Ascending aorta (tissue), 2 donors: ENCODE results near the gene ATRNL1. TPM values are rescaled to one million over a fixed set of nuclear protein-coding genes. Genes with fewer than 3 reads are reported as not detected.

Experiments used
- DNase-seq, 2 donors: peaks; one replicate each; pipeline ENCODE4 v3.0.0-alpha.2; 2019; ENCODE audit warnings: low spot score in 2 of 2
- H3K27ac ChIP-seq, 2 donors: fragments of 200-600 bp; sonication (generic); one replicate each; pipeline ENCODE4 v1.5.1; 2016 to 2017; ENCODE audit warnings: mild to moderate bottlenecking in 1 of 2
- H3K27me3 ChIP-seq: fragments of 200-600 bp; sonication (generic); one replicate; pipeline ENCODE4 v1.5.1; 2017
- H3K36me3 ChIP-seq, 2 donors: fragments of 200-600 bp; sonication (generic); one replicate each; pipeline ENCODE4 v1.5.1; 2016
- H3K4me1 ChIP-seq, 2 donors: fragments of 200-600 bp; sonication (generic); one replicate each; pipeline ENCODE4 v1.5.1; 2016 to 2017; ENCODE audit warnings: mild to moderate bottlenecking in 1 of 2
- H3K4me3 ChIP-seq, 2 donors: fragments of 200-600 bp; sonication (generic); one replicate each; pipeline ENCODE4 v1.5.1; 2016 to 2017; ENCODE audit warnings: mild to moderate bottlenecking in 1 of 2
- H3K9me3 ChIP-seq, 2 donors: fragments of 200-600 bp; sonication (generic); one replicate each; pipeline ENCODE4 v1.5.1; 2016
- intact Hi-C: fragments of 100-400 bp; cut with DNase I; formaldehyde crosslinking; loops from one replicate; pipeline ENCODE4 v1.15.1; 2023
- total RNA-seq: library from RNA; depleted of rRNA; stranded (reverse); fragments of >200 nt; gene quantifications from one replicate; pipeline ENCODE4 v1.1.0, GENCODE V29; 2016
- TF ChIP-seq, protein P1 (sequence below), 3 experiments: fragments of 200-600 bp in 2 of 3; fragments of 450-650 bp in 1 of 3; sonication (generic) in 2 of 3; IDR thresholded peaks; one replicate each; pipeline ENCODE4 v1.5.1; 2016 to 2019; ENCODE audit warnings: antibody characterized with exemption in 3 of 3, mild to moderate bottlenecking in 1 of 3, moderate library complexity in 1 of 3

ATRNL1 gene
- total RNA-seq, 1 donor from 2014 or later: 15.4 TPM

DNA sequence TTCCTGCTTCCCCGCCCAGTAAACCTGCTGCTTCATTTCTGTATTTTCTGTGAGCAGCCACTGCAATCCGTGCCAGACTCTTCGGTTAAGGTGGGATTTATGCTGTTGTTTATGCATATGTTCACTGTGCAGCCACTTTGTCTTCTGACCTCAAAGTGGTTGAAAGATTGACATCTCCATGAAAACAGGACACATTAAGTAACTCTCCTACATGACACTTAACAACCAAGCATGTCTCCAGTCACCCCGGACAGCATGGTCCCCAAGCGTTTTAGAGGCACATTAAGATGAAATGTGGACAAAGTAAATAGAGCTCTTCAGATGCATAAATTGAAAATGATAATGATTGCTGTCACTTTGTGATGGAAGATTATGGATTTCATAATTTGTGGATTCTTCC is 758.5 kb downstream of the ATRNL1 start:
- intact Hi-C loops: no loop called here
- TF ChIP-seq, protein P1, sequence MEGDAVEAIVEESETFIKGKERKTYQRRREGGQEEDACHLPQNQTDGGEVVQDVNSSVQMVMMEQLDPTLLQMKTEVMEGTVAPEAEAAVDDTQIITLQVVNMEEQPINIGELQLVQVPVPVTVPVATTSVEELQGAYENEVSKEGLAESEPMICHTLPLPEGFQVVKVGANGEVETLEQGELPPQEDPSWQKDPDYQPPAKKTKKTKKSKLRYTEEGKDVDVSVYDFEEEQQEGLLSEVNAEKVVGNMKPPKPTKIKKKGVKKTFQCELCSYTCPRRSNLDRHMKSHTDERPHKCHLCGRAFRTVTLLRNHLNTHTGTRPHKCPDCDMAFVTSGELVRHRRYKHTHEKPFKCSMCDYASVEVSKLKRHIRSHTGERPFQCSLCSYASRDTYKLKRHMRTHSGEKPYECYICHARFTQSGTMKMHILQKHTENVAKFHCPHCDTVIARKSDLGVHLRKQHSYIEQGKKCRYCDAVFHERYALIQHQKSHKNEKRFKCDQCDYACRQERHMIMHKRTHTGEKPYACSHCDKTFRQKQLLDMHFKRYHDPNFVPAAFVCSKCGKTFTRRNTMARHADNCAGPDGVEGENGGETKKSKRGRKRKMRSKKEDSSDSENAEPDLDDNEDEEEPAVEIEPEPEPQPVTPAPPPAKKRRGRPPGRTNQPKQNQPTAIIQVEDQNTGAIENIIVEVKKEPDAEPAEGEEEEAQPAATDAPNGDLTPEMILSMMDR (IDR thresholded peaks at IDR 0.05): no peak

DNA sequence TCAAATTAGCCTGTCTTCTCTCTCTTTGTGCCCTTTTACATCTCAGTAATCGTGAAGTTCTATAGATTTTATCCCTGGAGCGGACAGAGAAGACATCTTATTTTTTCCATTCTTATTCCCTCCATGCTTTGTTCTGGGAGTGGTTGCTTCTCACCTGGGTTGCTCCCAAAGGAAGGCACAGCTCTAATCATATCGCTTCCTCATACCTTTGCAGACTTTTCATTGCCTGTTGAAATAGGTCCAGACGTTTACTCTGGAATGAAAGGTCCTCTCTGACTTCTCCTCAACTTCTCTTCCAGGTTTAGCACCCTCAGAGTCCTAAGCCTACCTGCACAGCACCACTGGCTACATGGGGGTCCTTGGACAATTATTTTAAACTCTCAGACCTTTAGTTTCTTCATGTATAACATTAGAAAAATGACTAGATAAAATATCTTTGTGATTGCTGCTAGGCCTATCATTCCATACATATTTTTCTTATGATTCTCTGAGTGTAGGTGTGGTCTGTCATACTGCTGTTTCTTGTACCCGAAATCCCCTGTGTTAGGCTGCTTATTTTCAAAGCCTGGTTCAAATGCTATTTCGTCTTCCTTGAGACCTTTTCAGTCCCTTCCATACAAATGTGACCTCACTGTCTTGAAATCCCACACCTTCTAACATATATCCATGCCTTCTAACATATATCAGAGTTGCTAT is 761.7 kb downstream of the ATRNL1 start:
- Histone ChIP-seq H3K27ac (no peak overlapping the region), H3K4me3 (no peak overlapping the region), H3K27me3 (no peaks in the 10 kb centered on the region), H3K36me3 (no peaks in the 10 kb centered on the region), H3K9me3 (no peaks in the 10 kb centered on the region), H3K4me1 (no peaks in the 10 kb centered on the region)
- intact Hi-C loops: no loop called here
- no peak for DNase-seq
- TF ChIP-seq, protein P1 (IDR thresholded peaks at IDR 0.05): no peak

More for the DNA sequence above, 758.5 kb downstream of the ATRNL1 start:
- no peaks in the 10 kb centered on the region for H3K4me1 ChIP-seq
- H3K9me3 ChIP-seq: no peaks in the 10 kb centered on the region
- no peak overlapping the region for H3K27ac ChIP-seq
- H3K36me3 ChIP-seq: no peaks in the 10 kb centered on the region
- no peak for DNase-seq
- H3K4me3 ChIP-seq: no peak overlapping the region
- no peaks in the 10 kb centered on the region for H3K27me3 ChIP-seq

DNA sequence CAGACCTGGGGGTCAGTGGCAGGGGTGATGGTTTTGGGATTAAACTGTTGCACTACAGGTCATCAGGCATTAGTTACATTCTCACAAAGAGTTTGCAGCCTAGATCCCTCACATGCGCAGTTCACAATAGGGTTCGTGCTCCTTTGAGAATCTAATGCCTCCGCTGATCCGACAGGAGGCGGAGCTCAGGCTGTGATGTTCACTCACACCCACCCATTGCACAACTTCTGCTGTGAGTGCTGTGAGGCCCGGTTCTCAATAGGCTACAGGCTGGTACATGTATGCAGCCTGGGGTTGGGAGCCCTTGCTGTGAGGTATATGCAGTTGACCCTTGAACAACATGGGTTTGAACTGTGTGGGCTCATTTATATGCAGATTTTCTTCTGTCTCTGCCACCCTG is 763.4 kb downstream of the ATRNL1 start:
- DNase-seq: no peak
- no peak overlapping the region for H3K27ac ChIP-seq
- no peaks in the 10 kb centered on the region for H3K9me3 ChIP-seq
- intact Hi-C loops: no loop called here
- no peaks in the 10 kb centered on the region for H3K27me3 ChIP-seq
- TF ChIP-seq, protein P1 (IDR thresholded peaks at IDR 0.05): no peak
- no peaks in the 10 kb centered on the region for H3K36me3 ChIP-seq
- H3K4me1 ChIP-seq: no peaks in the 10 kb centered on the region
- H3K4me3 ChIP-seq: no peak overlapping the region

DNA sequence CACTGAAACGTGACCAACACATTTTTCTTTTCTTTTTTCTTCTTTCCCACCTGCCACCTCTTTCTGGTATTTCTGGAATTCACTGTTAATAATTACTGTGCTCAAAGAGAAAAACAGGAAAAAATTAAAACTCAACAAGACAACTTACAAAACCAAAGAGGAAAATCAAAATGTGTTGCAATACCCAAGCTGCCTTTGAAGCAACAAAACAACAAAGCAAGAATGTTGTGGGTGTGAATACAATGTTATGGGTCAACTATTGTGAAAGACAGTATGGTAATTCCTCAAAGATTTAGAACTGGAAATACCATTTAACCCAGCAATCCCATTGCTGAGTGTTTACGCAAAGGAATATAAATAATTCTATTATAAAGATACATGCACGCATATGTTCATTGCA is 764.7 kb downstream of the ATRNL1 start:
- Histone ChIP-seq H3K9me3 (no peaks in the 10 kb centered on the region), H3K27me3 (no peaks in the 10 kb centered on the region), H3K4me3 (no peak overlapping the region), H3K36me3 (no peaks in the 10 kb centered on the region), H3K27ac (no peak overlapping the region), H3K4me1 (no peaks in the 10 kb centered on the region)
- no peak for DNase-seq
- TF ChIP-seq, protein P1 (IDR thresholded peaks at IDR 0.05): no peak
- intact Hi-C loops: no loop called here

DNA sequence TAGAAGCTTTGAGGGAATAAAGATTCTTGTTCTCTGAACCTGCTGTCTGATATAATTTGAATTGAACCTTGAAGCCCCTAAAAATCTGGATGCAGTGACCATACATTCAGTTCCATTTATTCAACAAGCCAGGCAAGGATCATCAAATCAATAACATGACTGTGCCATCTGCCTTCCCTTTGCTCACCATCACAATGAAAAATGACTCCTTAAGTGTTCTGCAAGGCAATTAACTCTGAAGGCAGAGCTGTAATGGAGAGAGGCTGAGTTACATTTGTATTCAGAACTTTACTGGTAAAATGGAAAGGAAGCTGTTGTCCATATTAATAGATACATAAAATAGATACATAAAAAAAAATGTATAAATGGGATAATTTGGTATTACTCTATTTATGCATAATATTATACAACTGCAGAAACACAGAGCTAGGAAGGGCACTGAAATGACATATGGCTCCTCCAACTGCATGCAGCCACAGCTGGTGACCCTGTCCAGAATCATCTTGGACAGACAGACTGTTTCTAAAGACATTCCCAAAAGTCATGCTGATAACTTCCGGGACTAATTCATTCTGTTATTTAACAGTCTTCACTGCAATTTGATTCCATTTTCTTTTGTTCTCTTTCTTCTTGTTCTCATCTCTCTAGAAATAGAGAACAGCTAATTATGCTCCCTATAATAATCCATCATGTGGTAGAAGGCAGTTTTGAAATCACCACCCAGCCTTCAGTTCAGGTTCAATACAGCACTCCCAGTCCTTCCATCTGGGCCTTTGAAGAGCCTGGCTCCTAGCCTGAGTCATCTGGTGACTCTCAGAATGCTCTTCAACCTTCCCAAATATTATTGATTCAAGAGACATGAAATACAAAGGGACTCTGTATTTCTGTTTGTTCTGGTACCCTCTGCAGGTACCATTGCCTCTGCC is 767.3 kb downstream of the ATRNL1 start:
- H3K9me3 ChIP-seq: no peaks in the 10 kb centered on the region
- H3K4me3 ChIP-seq: no peak overlapping the region
- TF ChIP-seq, protein P1 (IDR thresholded peaks at IDR 0.05): no peak
- no peaks in the 10 kb centered on the region for H3K36me3 ChIP-seq
- DNase-seq: no peak
- no peaks in the 10 kb centered on the region for H3K27me3 ChIP-seq
- no peak overlapping the region for H3K27ac ChIP-seq
- H3K4me1 ChIP-seq: no peaks in the 10 kb centered on the region
- intact Hi-C loops: no loop called here
